ENCODE results near the gene APP. TPM values are rescaled to one million over a fixed set of nuclear protein-coding genes. Genes with fewer than 3 reads are reported as not detected.

Gene APP
- total and polyA plus RNA-seq, 7 donors, result 37.7 to 118 (median 56.6) TPM

- H3K4me3 ChIP-seq, result no peak overlapping the region
- H3K9me3 ChIP-seq, result no peaks in the 10 kb centered on the region
- no peaks in the 10 kb centered on the region for H3K36me3 ChIP-seq (ENCODE audit: insufficient read depth in 1 of 2, low read depth in 1 of 2)
- H3K27me3 ChIP-seq (ENCODE audit: insufficient read depth in 3 of 3, low read length in 2 of 3), result no peaks in the 10 kb centered on the region
- intact Hi-C loops (cut with DNase I), result loop anchor here in 1 of 2 donors (2.0 kb wide), 1 partner anchor 274 kb away; the partner anchor contains the start of gene APP
- H3K27ac ChIP-seq, result no peak overlapping the region
- DNase-seq (no peak), ATAC-seq (no peak)
- WGBS, 3 donors, result 68 to 82% (median 71%) methylated on average over 4 of the region's 4 CpGs
- TF ChIP-seq, protein P1, sequence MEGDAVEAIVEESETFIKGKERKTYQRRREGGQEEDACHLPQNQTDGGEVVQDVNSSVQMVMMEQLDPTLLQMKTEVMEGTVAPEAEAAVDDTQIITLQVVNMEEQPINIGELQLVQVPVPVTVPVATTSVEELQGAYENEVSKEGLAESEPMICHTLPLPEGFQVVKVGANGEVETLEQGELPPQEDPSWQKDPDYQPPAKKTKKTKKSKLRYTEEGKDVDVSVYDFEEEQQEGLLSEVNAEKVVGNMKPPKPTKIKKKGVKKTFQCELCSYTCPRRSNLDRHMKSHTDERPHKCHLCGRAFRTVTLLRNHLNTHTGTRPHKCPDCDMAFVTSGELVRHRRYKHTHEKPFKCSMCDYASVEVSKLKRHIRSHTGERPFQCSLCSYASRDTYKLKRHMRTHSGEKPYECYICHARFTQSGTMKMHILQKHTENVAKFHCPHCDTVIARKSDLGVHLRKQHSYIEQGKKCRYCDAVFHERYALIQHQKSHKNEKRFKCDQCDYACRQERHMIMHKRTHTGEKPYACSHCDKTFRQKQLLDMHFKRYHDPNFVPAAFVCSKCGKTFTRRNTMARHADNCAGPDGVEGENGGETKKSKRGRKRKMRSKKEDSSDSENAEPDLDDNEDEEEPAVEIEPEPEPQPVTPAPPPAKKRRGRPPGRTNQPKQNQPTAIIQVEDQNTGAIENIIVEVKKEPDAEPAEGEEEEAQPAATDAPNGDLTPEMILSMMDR (IDR thresholded peaks at IDR 0.05), result no peak
- no peaks in the 10 kb centered on the region for H3K4me1 ChIP-seq
Measured at GRCh38 chr21:25896501-25897056, 274.0 kb downstream of the APP start.

GRCh38 chr21:25895565-25896205 lies 274.9 kb downstream of the APP start:
- peak; percentile 51 to 75 (median 68) for ATAC-seq
- TF ChIP-seq, protein P1 (IDR thresholded peaks at IDR 0.05), result peak; percentile 54
- WGBS, 3 donors, result 18 to 22% (median 20%) methylated on average over 6 of the region's 6 CpGs
- Histone ChIP-seq H3K4me3 (no peak overlapping the region), H3K9me3 (no peaks in the 10 kb centered on the region), H3K4me1 (no peaks in the 10 kb centered on the region), H3K36me3 (ENCODE audit: insufficient read depth in 1 of 2, low read depth in 1 of 2) (no peaks in the 10 kb centered on the region), H3K27ac (no peak overlapping the region), H3K27me3 (ENCODE audit: insufficient read depth in 3 of 3, low read length in 2 of 3) (no peaks in the 10 kb centered on the region)
- no peak for DNase-seq
- intact Hi-C loops (cut with DNase I), result loop anchor here in 1 of 2 donors (2.0 kb wide), 1 partner anchor 275 kb away; the partner anchor contains the start of gene APP

DNA sequence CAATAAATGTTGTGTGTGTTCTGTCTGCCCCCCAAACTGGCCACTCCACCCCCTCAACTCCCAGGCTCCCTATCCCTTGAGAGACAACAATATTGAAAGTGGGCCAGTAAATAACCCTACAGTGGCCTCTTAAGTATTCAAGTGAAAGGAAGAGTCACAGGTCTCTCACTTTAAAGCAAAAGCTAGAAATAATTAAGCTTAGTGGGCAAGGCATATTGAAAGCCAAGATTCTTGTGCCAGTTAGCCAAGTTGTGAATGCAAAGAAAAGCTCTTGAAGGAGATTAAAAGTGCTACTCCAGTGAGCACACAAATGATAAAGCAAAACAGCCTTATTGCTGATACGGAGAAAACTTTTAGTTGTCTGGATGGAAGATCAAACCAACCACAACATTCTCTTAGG lies 277.4 kb downstream of the APP start:
- TF ChIP-seq, protein P1 (IDR thresholded peaks at IDR 0.05), result no peak
- 97 to 100% (median 97%) methylated on average over 1 of the region's 1 CpG for WGBS, 3 donors
- DNase-seq (no peak), ATAC-seq (no peak)
- Histone ChIP-seq H3K27me3 (ENCODE audit: insufficient read depth in 3 of 3, low read length in 2 of 3) (no peaks in the 10 kb centered on the region), H3K4me3 (no peak overlapping the region), H3K36me3 (ENCODE audit: insufficient read depth in 1 of 2, low read depth in 1 of 2) (no peaks in the 10 kb centered on the region), H3K27ac (no peak overlapping the region), H3K9me3 (no peaks in the 10 kb centered on the region), H3K4me1 (no peaks in the 10 kb centered on the region)
- intact Hi-C loops (cut with DNase I), result no loop called here

DNA sequence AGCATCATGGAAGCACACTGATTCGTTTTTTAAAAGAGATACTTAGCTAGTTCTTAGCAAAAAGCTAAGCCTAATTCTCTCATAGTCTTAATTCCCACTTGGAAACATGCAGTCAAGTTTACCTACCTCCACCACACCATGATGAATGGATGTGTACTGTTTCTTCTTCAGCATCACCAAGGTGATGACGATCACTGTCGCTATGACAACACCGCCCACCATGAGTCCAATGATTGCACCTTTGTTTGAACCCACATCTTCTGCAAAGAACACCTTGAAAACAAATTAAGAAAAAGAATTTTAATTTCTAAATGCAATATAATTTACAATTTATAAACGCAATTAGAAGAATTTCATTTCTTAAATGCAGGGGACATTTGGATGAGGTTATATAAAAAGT lies 279.0 kb downstream of the APP start:
- Histone ChIP-seq H3K27me3 (ENCODE audit: insufficient read depth in 3 of 3, low read length in 2 of 3) (no peaks in the 10 kb centered on the region), H3K27ac (no peak overlapping the region), H3K4me1 (no peaks in the 10 kb centered on the region), H3K9me3 (no peaks in the 10 kb centered on the region), H3K4me3 (no peak overlapping the region), H3K36me3 (ENCODE audit: insufficient read depth in 1 of 2, low read depth in 1 of 2) (no peaks in the 10 kb centered on the region)
- TF ChIP-seq, protein P1 (IDR thresholded peaks at IDR 0.05), result no peak
- WGBS, 3 donors, result 93 to 96% (median 95%) methylated on average over 5 of the region's 5 CpGs
- DNase-seq (no peak), ATAC-seq (no peak)
- intact Hi-C loops (cut with DNase I), result no loop called here

Data from psoas muscle (tissue), 8 donors.